Neural crest cell (in vitro differentiated cells): ENCODE measurements around the gene PSMC3. TPM values are rescaled to one million over a fixed set of nuclear protein-coding genes. Genes with fewer than 3 reads are reported as not detected.

Experiments used
- DNase-seq: peaks from one replicate; pipeline ENCODE4 v3.0.0; 2021; ENCODE audit warnings: low read depth, mixed read lengths, low spot score
- H3K27ac Mint-ChIP-seq: one replicate; pipeline ENCODE4 v1.8.0; 2021; ENCODE audit warnings: mild to moderate bottlenecking, mixed read lengths; ENCODE audit not compliant: unreplicated experiment
- H3K27me3 Mint-ChIP-seq: 2 replicates; pipeline ENCODE4 v1.8.0; 2021; ENCODE audit warnings: low read depth, mild to moderate bottlenecking, mixed read lengths
- H3K36me3 Mint-ChIP-seq: 2 replicates; pipeline ENCODE4 v1.8.0; 2021; ENCODE audit warnings: low read depth, mild to moderate bottlenecking, mixed read lengths
- H3K4me1 Mint-ChIP-seq: 2 replicates; pipeline ENCODE4 v1.8.0; 2021; ENCODE audit warnings: mixed read lengths
- H3K4me3 Mint-ChIP-seq: one replicate; pipeline ENCODE4 v1.8.0; 2021; ENCODE audit warnings: mild to moderate bottlenecking, mixed read lengths
- H3K9me3 Mint-ChIP-seq: 2 replicates; pipeline ENCODE4 v1.8.0; 2021; ENCODE audit warnings: mixed read lengths
- CTCF ChIP-seq: fragments of 200-600 bp; sonication (generic); conservative IDR thresholded peaks from 2 replicates; pipeline ENCODE4 v1.5.0; 2021; ENCODE audit warnings: antibody characterized with exemption, mild to moderate bottlenecking
- microRNA-seq: library from miRNA; unstranded; fragments of <30 nt; microRNA quantifications from one replicate; pipeline ENCODE4, GENCODE V29; 2020
- total RNA-seq: library from RNA; stranded (reverse); gene quantifications from 2 replicates; pipeline ENCODE4 v1.2.1, GENCODE V29; 2021

Gene PSMC3
- total RNA-seq, 1 donor from 2014 or later: 197 TPM

- H3K9me3 Mint-ChIP-seq: no peaks in the 10 kb centered on the region
- no peak for TF ChIP-seq CTCF
- no peak overlapping the region for H3K4me3 Mint-ChIP-seq
- H3K27me3 Mint-ChIP-seq: peaks cover 9% of the 10 kb centered on the region
- H3K4me1 Mint-ChIP-seq: no peaks in the 10 kb centered on the region
- no peak overlapping the region for H3K27ac Mint-ChIP-seq
- no peak for DNase-seq
- no peaks in the 10 kb centered on the region for H3K36me3 Mint-ChIP-seq
These were observed 53.8 kb downstream of the PSMC3 start for GRCh38 chr11:47372422-47372821.

- Mint-ChIP-seq H3K36me3 (no peaks in the 10 kb centered on the region), H3K4me1 (no peaks in the 10 kb centered on the region), H3K4me3 (no peak overlapping the region), H3K27me3 (peaks cover 15% of the 10 kb centered on the region), H3K27ac (no peak overlapping the region), H3K9me3 (no peaks in the 10 kb centered on the region)
- no peak for TF ChIP-seq CTCF
- DNase-seq: no peak
These were observed 56.6 kb downstream of the PSMC3 start for GRCh38 chr11:47369676-47370075.

Small RNAs within 50 kb of the gene (microRNA-seq; reads per million reads assigned to microRNA genes)
- gene MIR4487: not detected

Other genes starting within 250 kb of the PSMC3 start
- 108 and 110 TPM in 2 replicates for gene ARFGAP2, start 249.6 kb downstream of the PSMC3 start, total RNA-seq
- gene PACSIN3, start 240.0 kb downstream of the PSMC3 start, total RNA-seq: 56.4 and 57.0 TPM in 2 replicates
- gene DDB2, start 211.5 kb downstream of the PSMC3 start, total RNA-seq: 32.2 and 33.9 TPM in 2 replicates
- 41.0 and 41.7 TPM in 2 replicates for gene ACP2, start 177.6 kb downstream of the PSMC3 start, total RNA-seq
- gene NR1H3, start 168.4 kb downstream of the PSMC3 start, total RNA-seq: 15.2 and 19.1 TPM in 2 replicates
- gene MADD, start 156.3 kb downstream of the PSMC3 start, total RNA-seq: 56.2 and 59.2 TPM in 2 replicates
- gene MYBPC3, start 73.7 kb downstream of the PSMC3 start, total RNA-seq: not detected in 2 replicates
- gene SPI1, start 47.9 kb downstream of the PSMC3 start, total RNA-seq: not detected in 2 replicates
- gene SLC39A13, start 17.8 kb downstream of the PSMC3 start, total RNA-seq: 34.5 and 36.0 TPM in 2 replicates
- gene RAPSN, start 22.7 kb upstream of the PSMC3 start, total RNA-seq: 0.16 and 0.50 TPM in 2 replicates
- gene CELF1, start 126.7 kb upstream of the PSMC3 start, total RNA-seq: 176 and 180 TPM in 2 replicates
- 41.8 and 47.0 TPM in 2 replicates for gene PTPMT1, start 139.2 kb upstream of the PSMC3 start, total RNA-seq
- 15.4 and 16.6 TPM in 2 replicates for gene KBTBD4, start 152.5 kb upstream of the PSMC3 start, total RNA-seq
- gene NDUFS3, start 152.6 kb upstream of the PSMC3 start, total RNA-seq: 172 and 178 TPM in 2 replicates
- 0.35 and 0.50 TPM in 2 replicates for gene FAM180B, start 160.2 kb upstream of the PSMC3 start, total RNA-seq
- 18.9 and 21.4 TPM in 2 replicates for gene C1QTNF4, start 168.0 kb upstream of the PSMC3 start, total RNA-seq
- gene MTCH2, start 216.1 kb upstream of the PSMC3 start, total RNA-seq: 157 and 160 TPM in 2 replicates